ENCODE results near the gene TNFRSF1A. TPM values are rescaled to one million over a fixed set of nuclear protein-coding genes. Genes with fewer than 3 reads are reported as not detected.

The TNFRSF1A gene
- total RNA-seq, 1 experiment from 2014 or later, result 91.5 TPM

- H3K27ac ChIP-seq (ENCODE audit: low read depth, low read length, poor library complexity, severe bottlenecking), result no peak overlapping the region
- no peak for TF ChIP-seq EZH2 (IDR thresholded peaks at IDR 0.05; ENCODE audit: borderline replicate concordance, low read depth, low read length, poor library complexity, severe bottlenecking)
- TF ChIP-seq CTCF (conservative IDR thresholded peaks at IDR 0.05; ENCODE audit: low read depth, low read length), result no peak
- no peak for DNase-seq (ENCODE audit: low spot score)
- intact Hi-C loops (cut with micrococcal nuclease; ENCODE audit: unreplicated experiment), result no loop called here
- no peaks in the 10 kb centered on the region for H3K36me3 ChIP-seq (ENCODE audit: insufficient read depth, low read length, poor library complexity, severe bottlenecking)
- BruUV-seq (replicated peaks), result no TSS peak
- no peaks in the 10 kb centered on the region for H3K27me3 ChIP-seq (replicated peaks; ENCODE audit: insufficient read depth, low read depth, low read length, poor library complexity)
- no peak overlapping the region for H3K4me3 ChIP-seq (ENCODE audit: low read depth, low read length, poor library complexity, severe bottlenecking)
- ChIA-PET POLR2A (ENCODE audit: low non-redundant PET) (no interaction called here), CTCF (no interaction called here)
- no peaks in the 10 kb centered on the region for H3K9me3 ChIP-seq (ENCODE audit: low read depth, low read length, poor library complexity, severe bottlenecking)
- H3K4me1 ChIP-seq (ENCODE audit: insufficient read depth, low read length, poor library complexity, severe bottlenecking), result peaks cover 2% of the 10 kb centered on the region
Observed at GRCh38 chr12:6377667-6377994, 35.8 kb upstream of the TNFRSF1A start.

DNA sequence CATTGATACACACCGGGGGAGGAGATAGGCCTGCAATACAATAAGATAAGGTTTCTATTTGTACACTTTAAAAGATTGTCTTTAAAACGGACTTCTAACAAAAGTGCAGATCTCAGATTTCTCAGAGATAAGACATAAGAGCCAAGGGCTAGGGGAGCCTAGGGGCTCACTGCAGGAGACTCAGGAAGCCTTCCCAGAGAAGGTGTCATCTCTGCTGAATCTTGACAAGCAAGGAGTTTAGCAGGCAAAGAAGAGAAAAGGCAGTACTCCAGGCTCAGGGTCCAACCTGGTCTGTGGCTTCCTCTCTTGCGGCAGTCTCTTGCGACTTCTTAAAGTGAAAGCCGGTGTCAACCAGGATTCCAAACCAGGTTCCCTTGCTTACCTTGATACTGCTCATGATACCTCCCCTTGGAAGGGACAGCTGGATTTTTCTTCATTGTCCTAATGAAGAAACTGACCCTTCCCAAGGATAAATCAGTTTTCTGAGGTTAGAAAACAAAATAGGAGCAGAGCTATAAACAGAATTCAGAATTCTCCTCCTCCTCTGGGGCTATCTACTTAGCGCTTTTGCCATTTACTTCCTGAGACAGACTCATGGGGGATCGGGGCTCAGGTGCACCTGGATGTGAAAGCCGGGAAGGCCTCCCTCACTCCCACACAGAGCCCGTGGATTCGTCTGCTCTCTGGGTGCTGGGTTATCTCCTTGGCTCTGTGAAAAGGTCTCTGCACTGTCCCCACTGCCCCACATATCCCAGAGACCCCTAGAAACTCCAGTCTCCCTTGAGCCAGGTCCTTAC, 35.2 kb upstream of the TNFRSF1A start:
- no TSS peak for BruUV-seq (replicated peaks)
- TF ChIP-seq CTCF (conservative IDR thresholded peaks at IDR 0.05; ENCODE audit: low read depth, low read length), result no peak
- TF ChIP-seq EZH2 (IDR thresholded peaks at IDR 0.05; ENCODE audit: borderline replicate concordance, low read depth, low read length, poor library complexity, severe bottlenecking), result no peak
- intact Hi-C loops (cut with micrococcal nuclease; ENCODE audit: unreplicated experiment), result no loop called here
- H3K36me3 ChIP-seq (ENCODE audit: insufficient read depth, low read length, poor library complexity, severe bottlenecking), result no peaks in the 10 kb centered on the region
- H3K27ac ChIP-seq (ENCODE audit: low read depth, low read length, poor library complexity, severe bottlenecking), result no peak overlapping the region
- H3K27me3 ChIP-seq (replicated peaks; ENCODE audit: insufficient read depth, low read depth, low read length, poor library complexity), result no peaks in the 10 kb centered on the region
- H3K4me1 ChIP-seq (ENCODE audit: insufficient read depth, low read length, poor library complexity, severe bottlenecking), result peaks cover 8% of the 10 kb centered on the region
- POLR2A ChIA-PET (ENCODE audit: low non-redundant PET), result no interaction called here
- DNase-seq (ENCODE audit: low spot score), result no peak
- CTCF ChIA-PET, result no interaction called here
- H3K4me3 ChIP-seq (ENCODE audit: low read depth, low read length, poor library complexity, severe bottlenecking), result no peak overlapping the region
- no peaks in the 10 kb centered on the region for H3K9me3 ChIP-seq (ENCODE audit: low read depth, low read length, poor library complexity, severe bottlenecking)

GRCh38 chr12:6376079-6376869, 34.4 kb upstream of the TNFRSF1A start:
- H3K9me3 ChIP-seq (ENCODE audit: low read depth, low read length, poor library complexity, severe bottlenecking), result no peaks in the 10 kb centered on the region
- no peak for TF ChIP-seq EZH2 (IDR thresholded peaks at IDR 0.05; ENCODE audit: borderline replicate concordance, low read depth, low read length, poor library complexity, severe bottlenecking)
- peak; percentile 20; the same call in 1 of the 2 replicates for TF ChIP-seq CTCF (conservative IDR thresholded peaks at IDR 0.05; ENCODE audit: low read depth, low read length)
- peaks cover 8% of the 10 kb centered on the region for H3K4me1 ChIP-seq (ENCODE audit: insufficient read depth, low read length, poor library complexity, severe bottlenecking)
- no TSS peak for BruUV-seq (replicated peaks)
- no peaks in the 10 kb centered on the region for H3K36me3 ChIP-seq (ENCODE audit: insufficient read depth, low read length, poor library complexity, severe bottlenecking)
- H3K27ac ChIP-seq (ENCODE audit: low read depth, low read length, poor library complexity, severe bottlenecking), result no peak overlapping the region
- H3K4me3 ChIP-seq (ENCODE audit: low read depth, low read length, poor library complexity, severe bottlenecking), result no peak overlapping the region
- ChIA-PET CTCF (no interaction called here), POLR2A (ENCODE audit: low non-redundant PET) (no interaction called here)
- H3K27me3 ChIP-seq (replicated peaks; ENCODE audit: insufficient read depth, low read depth, low read length, poor library complexity), result no peaks in the 10 kb centered on the region
- intact Hi-C loops (cut with micrococcal nuclease; ENCODE audit: unreplicated experiment), result no loop called here
- no peak for DNase-seq (ENCODE audit: low spot score)
